PC-3 (cell line): ENCODE data around the gene SIN3B.

ENCODE experiments used
- EZH2 ChIP-seq: fragments of 300-600 bp; sonication (generic); IDR thresholded peaks from one replicate; pipeline ENCODE4 v1.6.1; 2017; ENCODE audit warnings: antibody characterized with exemption, mild to moderate bottlenecking, low read length; ENCODE audit not compliant: unreplicated experiment
- EZH2phosphoT487 ChIP-seq: fragments of 300-600 bp; sonication (generic); IDR thresholded peaks from 2 replicates; pipeline ENCODE4 v1.6.1; 2018; ENCODE audit warnings: mild to moderate bottlenecking, antibody characterized with exemption, low read length, borderline replicate concordance
- TF ChIP-seq, protein P1 (sequence below): fragments of 300-600 bp; sonication (generic); conservative IDR thresholded peaks from 2 replicates; pipeline ENCODE4 v1.5.1; 2017; ENCODE audit warnings: antibody characterized with exemption, low read depth, mild to moderate bottlenecking, low read length

DNA sequence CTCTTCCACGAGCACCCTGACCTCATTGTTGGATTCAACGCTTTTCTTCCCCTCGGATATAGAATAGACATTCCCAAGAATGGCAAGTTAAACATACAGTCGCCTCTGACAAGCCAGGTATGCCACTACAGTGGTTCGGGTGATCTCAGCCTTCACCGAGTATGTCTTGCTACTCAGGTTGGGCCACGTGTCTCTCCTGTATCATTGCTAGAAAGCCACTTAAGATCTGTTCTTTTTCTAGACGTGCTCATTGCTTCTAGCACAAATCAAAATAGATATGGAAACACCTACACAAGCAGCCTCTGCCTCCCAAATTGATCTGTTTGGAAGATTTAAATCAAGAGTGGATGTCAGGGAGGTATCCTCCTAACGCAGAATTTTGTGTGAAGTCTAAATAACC, 2.3 kb downstream of the SIN3B start:
- TF ChIP-seq EZH2, result no peak
- TF ChIP-seq, protein P1, sequence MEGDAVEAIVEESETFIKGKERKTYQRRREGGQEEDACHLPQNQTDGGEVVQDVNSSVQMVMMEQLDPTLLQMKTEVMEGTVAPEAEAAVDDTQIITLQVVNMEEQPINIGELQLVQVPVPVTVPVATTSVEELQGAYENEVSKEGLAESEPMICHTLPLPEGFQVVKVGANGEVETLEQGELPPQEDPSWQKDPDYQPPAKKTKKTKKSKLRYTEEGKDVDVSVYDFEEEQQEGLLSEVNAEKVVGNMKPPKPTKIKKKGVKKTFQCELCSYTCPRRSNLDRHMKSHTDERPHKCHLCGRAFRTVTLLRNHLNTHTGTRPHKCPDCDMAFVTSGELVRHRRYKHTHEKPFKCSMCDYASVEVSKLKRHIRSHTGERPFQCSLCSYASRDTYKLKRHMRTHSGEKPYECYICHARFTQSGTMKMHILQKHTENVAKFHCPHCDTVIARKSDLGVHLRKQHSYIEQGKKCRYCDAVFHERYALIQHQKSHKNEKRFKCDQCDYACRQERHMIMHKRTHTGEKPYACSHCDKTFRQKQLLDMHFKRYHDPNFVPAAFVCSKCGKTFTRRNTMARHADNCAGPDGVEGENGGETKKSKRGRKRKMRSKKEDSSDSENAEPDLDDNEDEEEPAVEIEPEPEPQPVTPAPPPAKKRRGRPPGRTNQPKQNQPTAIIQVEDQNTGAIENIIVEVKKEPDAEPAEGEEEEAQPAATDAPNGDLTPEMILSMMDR, result no peak
- TF ChIP-seq EZH2phosphoT487, result no peak
